ENCODE measurements around the gene KRTAP29-1.

- TF ChIP-seq CTCF (IDR thresholded peaks at IDR 0.05): no peak
- no peak for TF ChIP-seq POLR2A (IDR thresholded peaks at IDR 0.05)
These were observed 38.5 kb upstream of the KRTAP29-1 start for GRCh38 chr17:41340934-41341861.

Data from adrenal gland (tissue), 5 donors.